Measurements from ENCODE around the gene ARRDC1. TPM values are rescaled to one million over a fixed set of nuclear protein-coding genes. Genes with fewer than 3 reads are reported as not detected.

Gene ARRDC1
- total RNA-seq, 1 donor from 2014 or later = 43.1 TPM

GRCh38 chr9:137640862-137641261 lies 35.4 kb downstream of the ARRDC1 start:
- DNase-seq = no peak

- no peak for DNase-seq
Measured at GRCh38 chr9:137642118-137642601, 36.7 kb downstream of the ARRDC1 start.

- DNase-seq = no peak
Measured at GRCh38 chr9:137642892-137643291, 37.4 kb downstream of the ARRDC1 start.

GRCh38 chr9:137643921-137644320 lies 38.4 kb downstream of the ARRDC1 start:
- DNase-seq = no peak

- no peak for DNase-seq
Measured at GRCh38 chr9:137645211-137645610, 39.7 kb downstream of the ARRDC1 start.

GRCh38 chr9:137646341-137646740 lies 40.9 kb downstream of the ARRDC1 start:
- DNase-seq = no peak

- no peak for DNase-seq
Measured at GRCh38 chr9:137647096-137647714, 41.7 kb downstream of the ARRDC1 start.

- DNase-seq = no peak
Measured at GRCh38 chr9:137648396-137648795, 42.9 kb downstream of the ARRDC1 start.

GRCh38 chr9:137649553-137649952 lies 44.1 kb downstream of the ARRDC1 start:
- DNase-seq = no peak

- DNase-seq = no peak
Measured at GRCh38 chr9:137650259-137650658, 44.8 kb downstream of the ARRDC1 start.

GRCh38 chr9:137650779-137651178 lies 45.3 kb downstream of the ARRDC1 start:
- DNase-seq = no peak

- DNase-seq = no peak
Measured at GRCh38 chr9:137656416-137656815, 50.9 kb downstream of the ARRDC1 start.

- DNase-seq = no peak
Measured at GRCh38 chr9:137657606-137658005, 52.1 kb downstream of the ARRDC1 start.

GRCh38 chr9:137658781-137659180 lies 53.3 kb downstream of the ARRDC1 start:
- DNase-seq = no peak

GRCh38 chr9:137660144-137660543 lies 54.7 kb downstream of the ARRDC1 start:
- DNase-seq = no peak

- no peak for DNase-seq
Measured at GRCh38 chr9:137663584-137663983, 58.1 kb downstream of the ARRDC1 start.

- no peak for DNase-seq
Measured at GRCh38 chr9:137664676-137665075, 59.2 kb downstream of the ARRDC1 start.

Other genes starting within 250 kb of the ARRDC1 start
- gene EXD3, start 182.5 kb upstream of the ARRDC1 start, total RNA-seq = 32.9 and 43.1 TPM in 2 replicates
- gene NOXA1, start 182.3 kb upstream of the ARRDC1 start, total RNA-seq = 1.5 and 2.6 TPM in 2 replicates
- 0.23 and 0.34 TPM in 2 replicates for gene ENTPD8, start 164.3 kb upstream of the ARRDC1 start, total RNA-seq
- gene NSMF, start 146.4 kb upstream of the ARRDC1 start, total RNA-seq = 32.7 and 32.8 TPM in 2 replicates
- 0.42 and 1.7 TPM in 2 replicates for gene PNPLA7, start 55.3 kb upstream of the ARRDC1 start, total RNA-seq
- gene MRPL41, start 53.8 kb upstream of the ARRDC1 start, total RNA-seq = 32.5 and 58.2 TPM in 2 replicates
- 30.8 and 31.1 TPM in 2 replicates for gene DPH7, start 26.8 kb upstream of the ARRDC1 start, total RNA-seq
- gene ZMYND19, start 15.2 kb upstream of the ARRDC1 start, total RNA-seq = 16.8 and 18.4 TPM in 2 replicates
- 65.3 and 89.3 TPM in 2 replicates for gene EHMT1, start 13.3 kb downstream of the ARRDC1 start, total RNA-seq